Ammon's horn (tissue), 1 donor: ENCODE data around the gene CTLA4.

Source experiments
- DNase-seq: peaks from one replicate; pipeline ENCODE4 v3.0.0-alpha.2; 2016; ENCODE audit warnings: low spot score

Gene CTLA4

GRCh38 chr2:203867561-203868200 is at the start of gene CTLA4:
CTLA4 (plus strand) TSS chr2:203867771; CDS start chr2:203867943, 172 bp downstream.
- DNase-seq = no peak

- no peak for DNase-seq
Measured at GRCh38 chr2:203818656-203819055, 48.9 kb upstream of the CTLA4 start.

- no peak for DNase-seq
Measured at GRCh38 chr2:203819434-203820133, 48.0 kb upstream of the CTLA4 start.

- no peak for DNase-seq
Measured at GRCh38 chr2:203820969-203821368, 46.6 kb upstream of the CTLA4 start.

GRCh38 chr2:203822240-203822639 is 45.3 kb upstream of the CTLA4 start:
- no peak for DNase-seq

- no peak for DNase-seq
Measured at GRCh38 chr2:203823173-203823572, 44.4 kb upstream of the CTLA4 start.

- no peak for DNase-seq
Measured at GRCh38 chr2:203824057-203824456, 43.5 kb upstream of the CTLA4 start.

- no peak for DNase-seq
Measured at GRCh38 chr2:203824603-203825002, 43.0 kb upstream of the CTLA4 start.

GRCh38 chr2:203826704-203827103 is 40.9 kb upstream of the CTLA4 start:
- DNase-seq = no peak

- no peak for DNase-seq
Measured at GRCh38 chr2:203830304-203831055, 37.1 kb upstream of the CTLA4 start.

- no peak for DNase-seq
Measured at GRCh38 chr2:203835420-203835819, 32.2 kb upstream of the CTLA4 start.

- DNase-seq = no peak
Measured at GRCh38 chr2:203835892-203836800, 31.4 kb upstream of the CTLA4 start.

- DNase-seq = no peak
Measured at GRCh38 chr2:203840655-203841205, 26.8 kb upstream of the CTLA4 start.

GRCh38 chr2:203841654-203842053 is 25.9 kb upstream of the CTLA4 start:
- no peak for DNase-seq

GRCh38 chr2:203842373-203842772 is 25.2 kb upstream of the CTLA4 start:
- DNase-seq = no peak

GRCh38 chr2:203846490-203847105 is 21.0 kb upstream of the CTLA4 start:
- DNase-seq = no peak

GRCh38 chr2:203849010-203849409 is 18.6 kb upstream of the CTLA4 start:
- DNase-seq = no peak

GRCh38 chr2:203852760-203853159 is 14.8 kb upstream of the CTLA4 start:
- DNase-seq = no peak

GRCh38 chr2:203853271-203853670 is 14.3 kb upstream of the CTLA4 start:
- no peak for DNase-seq

GRCh38 chr2:203853722-203854121 is 13.8 kb upstream of the CTLA4 start:
- DNase-seq = no peak

- DNase-seq = no peak
Measured at GRCh38 chr2:203855274-203855673, 12.3 kb upstream of the CTLA4 start.
